ENCODE results near the gene FTSJ3. TPM values are rescaled to one million over a fixed set of nuclear protein-coding genes. Genes with fewer than 3 reads are reported as not detected.
A peak's percentile ranks its signal among the peaks of the same experiment; 100 is the strongest.

FTSJ3 gene
- total and polyA plus RNA-seq, 8 donors: 8.6 to 24.0 (median 13.7) TPM

GRCh38 chr17:63819131-63819530 is 8.3 kb downstream of the FTSJ3 start:
- DNase-seq (no peak), ATAC-seq (peak; percentile 30 to 70 (median 46)), FAIRE-seq (no peak)
- H3K27ac ChIP-seq: peak overlapping the region in 2 of 4 donors; percentile 58 to 63
- H3K4me3 ChIP-seq: no peak overlapping the region
- intact Hi-C loops (cut with DNase I): no loop called here
- H3K36me3 ChIP-seq: peaks cover 0 to 94% (median 50%) of the 10 kb centered on the region in 3 donors
- no peaks in the 10 kb centered on the region for H3K9me3 ChIP-seq
- WGBS, 2 donors: 36 to 38% methylated on average over 6 of the region's 6 CpGs
- peaks cover 0 to 7% (median 0%) of the 10 kb centered on the region in 3 donors for H3K4me1 ChIP-seq
- no peaks in the 10 kb centered on the region for H3K27me3 ChIP-seq
- TF ChIP-seq CTCF (IDR thresholded peaks at IDR 0.05): no peak

GRCh38 chr17:63817736-63818385 is 9.6 kb downstream of the FTSJ3 start:
- no peaks in the 10 kb centered on the region for H3K27me3 ChIP-seq
- H3K9me3 ChIP-seq: no peaks in the 10 kb centered on the region
- H3K27ac ChIP-seq: no peak overlapping the region
- 93 to 95% methylated on average over 27 of the region's 27 CpGs for WGBS, 2 donors
- H3K4me1 ChIP-seq: peaks cover 0 to 7% (median 0%) of the 10 kb centered on the region in 3 donors
- intact Hi-C loops (cut with DNase I): no loop called here
- H3K36me3 ChIP-seq: peaks cover 0 to 96% (median 57%) of the 10 kb centered on the region in 3 donors
- DNase-seq: peak in 2 of 6 donors; percentile 14 to 46
- FAIRE-seq: no peak
- no peak for TF ChIP-seq CTCF (IDR thresholded peaks at IDR 0.05)
- no peak for ATAC-seq
- no peak overlapping the region for H3K4me3 ChIP-seq

GRCh38 chr17:63816669-63817068 is 10.8 kb downstream of the FTSJ3 start:
- TF ChIP-seq CTCF (IDR thresholded peaks at IDR 0.05): no peak
- no peaks in the 10 kb centered on the region for H3K27me3 ChIP-seq
- peaks cover 0 to 7% (median 0%) of the 10 kb centered on the region in 3 donors for H3K4me1 ChIP-seq
- no peak overlapping the region for H3K4me3 ChIP-seq
- H3K36me3 ChIP-seq: peaks cover 0 to 98% (median 66%) of the 10 kb centered on the region in 3 donors
- 85 to 89% methylated on average over 4 of the region's 4 CpGs for WGBS, 2 donors
- FAIRE-seq (no peak), ATAC-seq (no peak), DNase-seq (no peak)
- no peaks in the 10 kb centered on the region for H3K9me3 ChIP-seq
- no peak overlapping the region for H3K27ac ChIP-seq
- intact Hi-C loops (cut with DNase I): no loop called here

- no peak for TF ChIP-seq CTCF (IDR thresholded peaks at IDR 0.05)
- no peaks in the 10 kb centered on the region for H3K9me3 ChIP-seq
- 84% methylated on average over 2 of the region's 2 CpGs for WGBS, 2 donors
- H3K4me1 ChIP-seq: peaks cover 0 to 7% (median 0%) of the 10 kb centered on the region in 3 donors
- no peaks in the 10 kb centered on the region for H3K27me3 ChIP-seq
- DNase-seq: no peak
- no peak overlapping the region for H3K4me3 ChIP-seq
- FAIRE-seq: no peak
- H3K27ac ChIP-seq: no peak overlapping the region
- intact Hi-C loops (cut with DNase I): no loop called here
- ATAC-seq: no peak
- H3K36me3 ChIP-seq: peaks cover 0 to 99% (median 66%) of the 10 kb centered on the region in 3 donors
Measured at GRCh38 chr17:63816123-63816522, 11.3 kb downstream of the FTSJ3 start.

- intact Hi-C loops (cut with DNase I): no loop called here
- no peak for FAIRE-seq
- Histone ChIP-seq H3K27me3 (no peaks in the 10 kb centered on the region), H3K4me3 (no peak overlapping the region), H3K36me3 (peaks cover 5 to 99% (median 82%) of the 10 kb centered on the region in 3 donors), H3K27ac (no peak overlapping the region), H3K9me3 (no peaks in the 10 kb centered on the region), H3K4me1 (no peaks in the 10 kb centered on the region)
- WGBS, 2 donors: 94 to 96% methylated on average over 9 of the region's 9 CpGs
- no peak for TF ChIP-seq CTCF (IDR thresholded peaks at IDR 0.05)
- no peak for ATAC-seq
- DNase-seq: no peak
Measured at GRCh38 chr17:63809970-63810369, 17.5 kb downstream of the FTSJ3 start.

Data from pancreas (tissue), 10 donors.